ENCODE data around the gene ATP11A. TPM values are rescaled to one million over a fixed set of nuclear protein-coding genes. Genes with fewer than 3 reads are reported as not detected.
"Not testable (repeated sequence)": the region's sequence is repeated elsewhere in the genome, so short reads cannot be mapped to it uniquely, and the experiment has no call there.

The ATP11A gene
- total RNA-seq, 1 experiment from 2014 or later: 9.4 TPM

- H3K4me1 ChIP-seq (ENCODE audit: insufficient read depth, low read length, poor library complexity, severe bottlenecking): no peaks in the 10 kb centered on the region
- H3K27ac ChIP-seq (ENCODE audit: low read depth, low read length, poor library complexity, severe bottlenecking): no peak overlapping the region
- no peaks in the 10 kb centered on the region for H3K27me3 ChIP-seq (replicated peaks; ENCODE audit: insufficient read depth, low read depth, low read length, poor library complexity)
- TF ChIP-seq CTCF (conservative IDR thresholded peaks at IDR 0.05; ENCODE audit: low read depth, low read length) (no peak), EZH2 (IDR thresholded peaks at IDR 0.05; ENCODE audit: borderline replicate concordance, low read depth, low read length, poor library complexity, severe bottlenecking) (no peak)
- no TSS peak for BruUV-seq (replicated peaks)
- no peak overlapping the region for H3K4me3 ChIP-seq (ENCODE audit: low read depth, low read length, poor library complexity, severe bottlenecking)
- ChIA-PET CTCF (no interaction called here), POLR2A (ENCODE audit: low non-redundant PET) (no interaction called here)
- no peaks in the 10 kb centered on the region for H3K9me3 ChIP-seq (ENCODE audit: low read depth, low read length, poor library complexity, severe bottlenecking)
- no peaks in the 10 kb centered on the region for H3K36me3 ChIP-seq (ENCODE audit: insufficient read depth, low read length, poor library complexity, severe bottlenecking)
- intact Hi-C loops (cut with micrococcal nuclease; ENCODE audit: unreplicated experiment): no loop called here
- no peak for DNase-seq (ENCODE audit: low spot score)
Observed at GRCh38 chr13:112784811-112785482, 95.1 kb downstream of the ATP11A start.

- no peak for TF ChIP-seq EZH2 (IDR thresholded peaks at IDR 0.05; ENCODE audit: borderline replicate concordance, low read depth, low read length, poor library complexity, severe bottlenecking)
- no peak for TF ChIP-seq CTCF (conservative IDR thresholded peaks at IDR 0.05; ENCODE audit: low read depth, low read length)
- POLR2A ChIA-PET (ENCODE audit: low non-redundant PET): no interaction called here
- CTCF ChIA-PET: no interaction called here
- BruUV-seq (replicated peaks): no TSS peak
- DNase-seq (ENCODE audit: low spot score): no peak
- Histone ChIP-seq H3K36me3 (ENCODE audit: insufficient read depth, low read length, poor library complexity, severe bottlenecking) (no peaks in the 10 kb centered on the region), H3K27me3 (replicated peaks; ENCODE audit: insufficient read depth, low read depth, low read length, poor library complexity) (no peaks in the 10 kb centered on the region), H3K27ac (ENCODE audit: low read depth, low read length, poor library complexity, severe bottlenecking) (no peak overlapping the region), H3K4me1 (ENCODE audit: insufficient read depth, low read length, poor library complexity, severe bottlenecking) (no peaks in the 10 kb centered on the region), H3K4me3 (ENCODE audit: low read depth, low read length, poor library complexity, severe bottlenecking) (no peak overlapping the region), H3K9me3 (ENCODE audit: low read depth, low read length, poor library complexity, severe bottlenecking) (no peaks in the 10 kb centered on the region)
- intact Hi-C loops (cut with micrococcal nuclease; ENCODE audit: unreplicated experiment): no loop called here
Observed at GRCh38 chr13:112785483-112785856, 95.6 kb downstream of the ATP11A start.

- H3K4me3 ChIP-seq (ENCODE audit: low read depth, low read length, poor library complexity, severe bottlenecking); DNase-seq (ENCODE audit: low spot score); POLR2A ChIA-PET (ENCODE audit: low non-redundant PET); BruUV-seq (replicated peaks); H3K36me3 ChIP-seq (ENCODE audit: insufficient read depth, low read length, poor library complexity, severe bottlenecking); intact Hi-C loops (cut with micrococcal nuclease; ENCODE audit: unreplicated experiment); H3K27me3 ChIP-seq (replicated peaks; ENCODE audit: insufficient read depth, low read depth, low read length, poor library complexity); H3K4me1 ChIP-seq (ENCODE audit: insufficient read depth, low read length, poor library complexity, severe bottlenecking); H3K27ac ChIP-seq (ENCODE audit: low read depth, low read length, poor library complexity, severe bottlenecking); CTCF ChIA-PET; H3K9me3 ChIP-seq (ENCODE audit: low read depth, low read length, poor library complexity, severe bottlenecking): not testable (repeated sequence)
Observed at GRCh38 chr13:112786810-112787209, 97.0 kb downstream of the ATP11A start.
